GM18909 (cell line): ENCODE results near the gene PACRG.

ENCODE experiments used
- ATAC-seq: cut with Tn5 transposase; IDR thresholded peaks from one replicate; pipeline ENCODE4 v1.9.1; 2021; ENCODE audit warnings: mild to moderate bottlenecking; ENCODE audit not compliant: unreplicated experiment, poor library complexity

PACRG gene

GRCh38 chr6:163319609-163320366 lies 592.0 kb downstream of the PACRG start:
- no peak for ATAC-seq

GRCh38 chr6:163320402-163320801 lies 592.6 kb downstream of the PACRG start:
- ATAC-seq, result no peak

GRCh38 chr6:163320804-163321203 lies 593.0 kb downstream of the PACRG start:
- no peak for ATAC-seq

GRCh38 chr6:163321717-163322116 lies 593.9 kb downstream of the PACRG start:
- no peak for ATAC-seq

- ATAC-seq, result no peak
Observed at GRCh38 chr6:163323274-163323673, 595.5 kb downstream of the PACRG start.

GRCh38 chr6:163323705-163324104 lies 595.9 kb downstream of the PACRG start:
- ATAC-seq, result no peak

- no peak for ATAC-seq
Observed at GRCh38 chr6:163324326-163324687, 596.5 kb downstream of the PACRG start.

- ATAC-seq, result no peak
Observed at GRCh38 chr6:163324688-163325389, 597.1 kb downstream of the PACRG start.

- no peak for ATAC-seq
Observed at GRCh38 chr6:163325390-163325784, 597.6 kb downstream of the PACRG start.

- ATAC-seq, result no peak
Observed at GRCh38 chr6:163327165-163327880, 599.5 kb downstream of the PACRG start.

- no peak for ATAC-seq
Observed at GRCh38 chr6:163327921-163328320, 600.1 kb downstream of the PACRG start.

- no peak for ATAC-seq
Observed at GRCh38 chr6:163328411-163328810, 600.6 kb downstream of the PACRG start.

GRCh38 chr6:163329991-163330390 lies 602.2 kb downstream of the PACRG start:
- ATAC-seq, result no peak

GRCh38 chr6:163331245-163331644 lies 603.5 kb downstream of the PACRG start:
- no peak for ATAC-seq

GRCh38 chr6:163332575-163332974 lies 604.8 kb downstream of the PACRG start:
- no peak for ATAC-seq

GRCh38 chr6:163333038-163333437 lies 605.3 kb downstream of the PACRG start:
- ATAC-seq, result no peak

GRCh38 chr6:163333701-163334663 lies 606.2 kb downstream of the PACRG start:
- ATAC-seq, result no peak

GRCh38 chr6:163335056-163335455 lies 607.3 kb downstream of the PACRG start:
- no peak for ATAC-seq

- no peak for ATAC-seq
Observed at GRCh38 chr6:163335671-163336545, 608.1 kb downstream of the PACRG start.
